Osteocyte (in vitro differentiated cells): ENCODE measurements around the gene CHD6. TPM values are rescaled to one million over a fixed set of nuclear protein-coding genes. Genes with fewer than 3 reads are reported as not detected.

Experiments
- DNase-seq: peaks from one replicate; pipeline ENCODE4 v3.0.0; 2021; ENCODE audit warnings: mixed read lengths; ENCODE audit not compliant: unreplicated experiment; ENCODE audit errors: extremely low spot score
- H3K27ac Mint-ChIP-seq: one replicate; pipeline ENCODE4 v1.8.0; 2021; ENCODE audit warnings: mild to moderate bottlenecking, mixed read lengths; ENCODE audit not compliant: unreplicated experiment
- H3K27me3 Mint-ChIP-seq: one replicate; pipeline ENCODE4 v1.8.0; 2021; ENCODE audit warnings: mixed read lengths; ENCODE audit not compliant: unreplicated experiment
- H3K36me3 Mint-ChIP-seq: one replicate; pipeline ENCODE4 v1.8.0; 2021; ENCODE audit warnings: mixed read lengths; ENCODE audit not compliant: unreplicated experiment
- H3K4me1 Mint-ChIP-seq: one replicate; pipeline ENCODE4 v1.8.0; 2021; ENCODE audit warnings: mixed read lengths; ENCODE audit not compliant: unreplicated experiment
- H3K4me3 Mint-ChIP-seq: one replicate; pipeline ENCODE4 v1.8.0; 2021; ENCODE audit warnings: mild to moderate bottlenecking, moderate library complexity, mixed read lengths; ENCODE audit not compliant: unreplicated experiment
- H3K9me3 Mint-ChIP-seq: one replicate; pipeline ENCODE4 v1.8.0; 2021; ENCODE audit warnings: mixed read lengths; ENCODE audit not compliant: unreplicated experiment
- CTCF ChIP-seq: fragments of 200-600 bp; sonication (generic); IDR thresholded peaks from 2 replicates; pipeline ENCODE4 v1.5.0; 2021; ENCODE audit warnings: antibody characterized with exemption, mild to moderate bottlenecking, moderate library complexity
- total RNA-seq: library from RNA; stranded (reverse); gene quantifications from 2 replicates; pipeline ENCODE4 v1.2.1, GENCODE V29; 2021

The CHD6 gene
- total RNA-seq, 1 donor from 2014 or later = 51.4 TPM

- no peaks in the 10 kb centered on the region for H3K9me3 Mint-ChIP-seq
- H3K27ac Mint-ChIP-seq = no peak overlapping the region
Measured at GRCh38 chr20:41413169-41413568, 205.0 kb downstream of the CHD6 start.

GRCh38 chr20:41412324-41413120 lies 205.7 kb downstream of the CHD6 start:
- Mint-ChIP-seq H3K27me3 (no peaks in the 10 kb centered on the region), H3K9me3 (no peaks in the 10 kb centered on the region), H3K36me3 (peaks cover 58% of the 10 kb centered on the region), H3K4me1 (peaks cover 14% of the 10 kb centered on the region), H3K27ac (no peak overlapping the region), H3K4me3 (no peak overlapping the region)
- TF ChIP-seq CTCF = no peak
- DNase-seq = no peak

More at GRCh38 chr20:41413169-41413568, 205.0 kb downstream of the CHD6 start:
- H3K4me1 Mint-ChIP-seq = peaks cover 14% of the 10 kb centered on the region
- peaks cover 62% of the 10 kb centered on the region for H3K36me3 Mint-ChIP-seq
- DNase-seq = no peak
- H3K4me3 Mint-ChIP-seq = no peak overlapping the region
- TF ChIP-seq CTCF = no peak
- no peaks in the 10 kb centered on the region for H3K27me3 Mint-ChIP-seq

GRCh38 chr20:41411391-41411847 lies 206.8 kb downstream of the CHD6 start:
- no peak for DNase-seq
- Mint-ChIP-seq H3K4me3 (no peak overlapping the region), H3K27ac (no peak overlapping the region), H3K36me3 (peaks cover 61% of the 10 kb centered on the region), H3K27me3 (no peaks in the 10 kb centered on the region), H3K9me3 (no peaks in the 10 kb centered on the region), H3K4me1 (peaks cover 16% of the 10 kb centered on the region)
- peak; percentile 55 for TF ChIP-seq CTCF

GRCh38 chr20:41408986-41409385 lies 209.2 kb downstream of the CHD6 start:
- DNase-seq = no peak
- Mint-ChIP-seq H3K36me3 (peaks cover 61% of the 10 kb centered on the region), H3K4me1 (peaks cover 16% of the 10 kb centered on the region), H3K9me3 (no peaks in the 10 kb centered on the region), H3K27me3 (no peaks in the 10 kb centered on the region), H3K27ac (no peak overlapping the region), H3K4me3 (no peak overlapping the region)
- no peak for TF ChIP-seq CTCF

- Mint-ChIP-seq H3K27ac (no peak overlapping the region), H3K4me3 (no peak overlapping the region), H3K36me3 (peaks cover 58% of the 10 kb centered on the region), H3K4me1 (peaks cover 16% of the 10 kb centered on the region), H3K27me3 (no peaks in the 10 kb centered on the region), H3K9me3 (no peaks in the 10 kb centered on the region)
- no peak for DNase-seq
- TF ChIP-seq CTCF = no peak
Measured at GRCh38 chr20:41408156-41408794, 209.9 kb downstream of the CHD6 start.
